Caco-2 (cell line): ENCODE data around the gene ARG2. TPM values are rescaled to one million over a fixed set of nuclear protein-coding genes. Genes with fewer than 3 reads are reported as not detected.

Experiments
- BruUV-seq: library from RNA; stranded (reverse); fragments of 400-500 nt; replicated peaks from 2 replicates; lab custom pipeline; 2021; lab: Mats Ljungman, UMichigan
- CTCF ChIA-PET: fragments of 300-600 bp; sonication (Branson Sonifier 250); formaldehyde crosslinking; loops from one replicate; lab custom pipeline; 2022; ENCODE audit warnings: antibody characterized with exemption; lab: Charles Lee
- POLR2A ChIA-PET: fragments of 300-600 bp; sonication (Branson Sonifier 250); formaldehyde crosslinking; loops from one replicate; lab custom pipeline; 2022; ENCODE audit warnings: antibody characterized with exemption; lab: Charles Lee
- DNase-seq, 2 experiments: peaks; one replicate each; pipeline versions ENCODE4 v3.0.0 to v3.0.0-alpha.2; 2020 to 2022
- H3K27me3 ChIP-seq: replicated peaks from 2 replicates; pipeline ENCODE4 v1.6.0; 2011; ENCODE audit warnings: low read length; ENCODE audit not compliant: control insufficient read depth, insufficient read depth
- H3K36me3 ChIP-seq: 2 replicates; pipeline ENCODE4 v1.5.1; 2011; ENCODE audit warnings: low read length; ENCODE audit not compliant: control insufficient read depth, insufficient read depth
- H3K4me1 ChIP-seq: fragments of 250-450 bp; sonication (Bioruptor Pico); 2 replicates; pipeline ENCODE4 v1.5.1; 2020; ENCODE audit warnings: mild to moderate bottlenecking
- H3K4me3 ChIP-seq: 2 replicates; pipeline ENCODE4 v1.5.1; 2011; ENCODE audit warnings: low read depth, mild to moderate bottlenecking, control low read depth, low read length
- H3K9me3 ChIP-seq: fragments of 250-450 bp; sonication (Bioruptor Pico); 2 replicates; pipeline ENCODE4 v1.5.1; 2020; ENCODE audit warnings: mild to moderate bottlenecking, moderate library complexity
- H3K27ac Mint-ChIP-seq: one replicate; pipeline ENCODE4 v1.8.0; 2022; ENCODE audit warnings: mixed read lengths; ENCODE audit not compliant: unreplicated experiment
- H3K27me3 Mint-ChIP-seq: one replicate; pipeline ENCODE4 v1.8.0; 2022; ENCODE audit warnings: mixed read lengths; ENCODE audit not compliant: insufficient read depth, unreplicated experiment
- H3K36me3 Mint-ChIP-seq: one replicate; pipeline ENCODE4 v1.8.0; 2022; ENCODE audit warnings: mild to moderate bottlenecking, mixed read lengths; ENCODE audit not compliant: insufficient read depth, unreplicated experiment
- H3K4me1 Mint-ChIP-seq: one replicate; pipeline ENCODE4 v1.8.0; 2022; ENCODE audit warnings: low read depth, mixed read lengths; ENCODE audit not compliant: unreplicated experiment
- H3K4me3 Mint-ChIP-seq: one replicate; pipeline ENCODE4 v1.8.0; 2022; ENCODE audit warnings: mild to moderate bottlenecking, moderate library complexity, mixed read lengths; ENCODE audit not compliant: unreplicated experiment
- H3K9me3 Mint-ChIP-seq: one replicate; pipeline ENCODE4 v1.8.0; 2022; ENCODE audit warnings: mixed read lengths; ENCODE audit not compliant: unreplicated experiment
- intact Hi-C: fragments of 100-400 bp; cut with micrococcal nuclease; formaldehyde crosslinking; loops from one replicate; pipeline ENCODE4 v1.10.0; 2022; ENCODE audit not compliant: unreplicated experiment
- total RNA-seq: library from RNA; stranded (reverse); gene quantifications from 2 replicates; pipeline ENCODE4 v1.2.3, GENCODE V29; 2022
- TF ChIP-seq, protein P1 (sequence below), 2 experiments: fragments of 200-600 bp in 1 of 2; IDR thresholded peaks; 1 replicate in 1 of 2; 2 replicates in 1 of 2; pipeline versions ENCODE4 v1.5.1 to v1.8.0; 2011 to 2022; ENCODE audit warnings: antibody characterized with exemption in 1 of 2, control low read depth in 1 of 2, inconsistent platforms in 1 of 2, low read depth in 1 of 2, low read length in 1 of 2, mild to moderate bottlenecking in 1 of 2, moderate library complexity in 1 of 2; ENCODE audit not compliant: insufficient read depth in 1 of 2, severe bottlenecking in 1 of 2, unreplicated experiment in 1 of 2

The ARG2 gene
- total RNA-seq, 1 experiment from 2014 or later: 22.6 TPM

DNA sequence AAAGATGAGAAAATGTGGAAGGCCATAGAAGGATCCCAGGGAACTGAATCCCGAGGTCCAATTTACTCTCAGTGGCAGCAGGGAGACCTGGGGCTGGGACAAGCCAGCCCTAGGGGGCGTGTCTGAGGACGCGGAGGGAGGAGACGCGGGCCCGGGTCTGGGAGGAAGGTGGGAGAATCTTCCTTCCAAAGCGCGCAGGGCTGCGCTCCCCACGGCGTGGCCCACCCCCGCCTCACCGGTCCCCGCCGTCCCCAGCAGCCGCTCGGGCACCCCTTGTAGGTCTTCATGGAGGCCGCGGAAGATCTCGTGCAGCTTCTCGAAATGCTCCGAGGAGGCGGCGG lies 54.4 kb downstream of the ARG2 start:
- ChIA-PET POLR2A (no interaction called here), CTCF (interaction anchor here (1.1 to 2.2 kb wide), 4 partner anchors 21 to 74 kb away, joined by 4 to 8 read pairs (median 6); partner anchors contain the start of genes ARG2, PIGH and RDH11)
- Mint-ChIP-seq H3K27ac (peak overlapping the region; percentile 85), H3K4me1 (peaks cover 15% of the 10 kb centered on the region), H3K27me3 (no peaks in the 10 kb centered on the region), H3K4me3 (peak overlapping the region; percentile 91), H3K9me3 (no peaks in the 10 kb centered on the region), H3K36me3 (peaks cover 33% of the 10 kb centered on the region)
- intact Hi-C loops: loop anchor here (1.0 to 2.0 kb wide), 2 partner anchors 21 to 55 kb away; partner anchors contain the start of genes ARG2 and RDH11
- Histone ChIP-seq H3K36me3 (no peaks in the 10 kb centered on the region), H3K27me3 (no peaks in the 10 kb centered on the region), H3K4me3 (peak overlapping the region; percentile 96), H3K9me3 (no peaks in the 10 kb centered on the region), H3K4me1 (no peaks in the 10 kb centered on the region; the same call in 1 of the 2 replicates)
- TF ChIP-seq, protein P1, sequence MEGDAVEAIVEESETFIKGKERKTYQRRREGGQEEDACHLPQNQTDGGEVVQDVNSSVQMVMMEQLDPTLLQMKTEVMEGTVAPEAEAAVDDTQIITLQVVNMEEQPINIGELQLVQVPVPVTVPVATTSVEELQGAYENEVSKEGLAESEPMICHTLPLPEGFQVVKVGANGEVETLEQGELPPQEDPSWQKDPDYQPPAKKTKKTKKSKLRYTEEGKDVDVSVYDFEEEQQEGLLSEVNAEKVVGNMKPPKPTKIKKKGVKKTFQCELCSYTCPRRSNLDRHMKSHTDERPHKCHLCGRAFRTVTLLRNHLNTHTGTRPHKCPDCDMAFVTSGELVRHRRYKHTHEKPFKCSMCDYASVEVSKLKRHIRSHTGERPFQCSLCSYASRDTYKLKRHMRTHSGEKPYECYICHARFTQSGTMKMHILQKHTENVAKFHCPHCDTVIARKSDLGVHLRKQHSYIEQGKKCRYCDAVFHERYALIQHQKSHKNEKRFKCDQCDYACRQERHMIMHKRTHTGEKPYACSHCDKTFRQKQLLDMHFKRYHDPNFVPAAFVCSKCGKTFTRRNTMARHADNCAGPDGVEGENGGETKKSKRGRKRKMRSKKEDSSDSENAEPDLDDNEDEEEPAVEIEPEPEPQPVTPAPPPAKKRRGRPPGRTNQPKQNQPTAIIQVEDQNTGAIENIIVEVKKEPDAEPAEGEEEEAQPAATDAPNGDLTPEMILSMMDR (IDR thresholded peaks at IDR 0.05; ENCODE audit: insufficient read depth in 1 of 2, low read depth in 1 of 2, low read length in 1 of 2, severe bottlenecking in 1 of 2, unreplicated experiment in 1 of 2): peak; percentile 10 to 41
- peak; percentile 81 to 86 for DNase-seq
- no TSS peak for BruUV-seq

DNA sequence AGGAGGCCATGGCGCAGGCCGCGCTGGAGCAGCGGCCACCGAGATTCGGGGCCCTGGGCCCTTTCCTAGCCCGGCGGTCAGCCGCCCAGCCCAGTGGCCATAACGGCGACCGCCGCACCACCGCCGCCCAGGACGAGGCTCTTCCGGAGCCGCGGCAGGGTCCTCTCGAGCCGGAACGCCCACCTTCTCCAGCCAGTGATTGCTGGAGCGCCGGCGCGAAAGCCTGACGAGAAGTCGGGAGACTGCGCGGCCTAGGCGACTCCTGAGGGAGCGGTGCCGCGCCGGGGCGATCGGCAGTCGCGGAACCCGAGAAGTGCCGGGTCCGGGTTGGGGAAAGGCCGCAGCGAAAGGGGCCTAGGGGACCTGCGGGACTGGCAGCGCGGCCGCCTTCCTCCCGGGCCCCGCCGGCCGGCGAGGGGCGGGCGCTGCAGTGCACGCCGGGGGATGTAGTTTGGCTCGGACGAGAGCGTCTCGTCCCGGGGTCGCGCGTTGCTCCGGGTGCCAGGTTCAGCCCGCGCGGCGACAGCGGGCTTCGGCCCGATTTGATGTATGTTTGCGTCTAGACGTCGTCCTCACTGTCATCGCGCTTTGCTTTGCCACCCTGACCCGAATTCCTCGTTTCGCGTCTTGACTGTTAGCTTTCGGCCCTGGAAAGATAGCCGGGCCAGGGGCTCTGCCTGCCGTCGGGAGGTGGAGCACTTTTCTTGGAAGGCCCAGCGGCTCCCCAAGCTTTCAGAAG lies 54.9 kb downstream of the ARG2 start, which contains the start of gene VTI1B:
Gene VTI1B, minus strand, starts transcription at position 153 of the 739 bp plus-strand sequence. Its CDS starts 143 bp downstream, at position 10.
- peak within 1 kb of the TSS; percentile 91 for H3K4me3 Mint-ChIP-seq
- intact Hi-C loops: loop anchor here (1.0 to 2.0 kb wide), 3 partner anchors 21 to 92 kb away; partner anchors contain the start of genes ARG2 and RDH11
- TF ChIP-seq, protein P1 (IDR thresholded peaks at IDR 0.05; ENCODE audit: insufficient read depth in 1 of 2, low read depth in 1 of 2, low read length in 1 of 2, severe bottlenecking in 1 of 2, unreplicated experiment in 1 of 2): peak in 1 of 2 experiments; percentile 40
- POLR2A ChIA-PET: interaction anchor here (1.0 to 1.5 kb wide), 2 partner anchors 21 to 92 kb away, joined by 4 read pairs; partner anchors contain the start of gene RDH11
- Histone ChIP-seq H3K27me3 (no peaks in the 10 kb centered on the region), H3K4me3 (peak within 1 kb of the TSS; percentile 96), H3K9me3 (no peaks in the 10 kb centered on the region), H3K36me3 (no peaks in the 10 kb centered on the region), H3K4me1 (no peaks in the 10 kb centered on the region; the same call in 1 of the 2 replicates)
- BruUV-seq: no TSS peak
- DNase-seq: peak; percentile 82 to 88
- peaks cover 33% of the 10 kb centered on the region for H3K36me3 Mint-ChIP-seq
- H3K9me3 Mint-ChIP-seq: no peaks in the 10 kb centered on the region
- H3K27me3 Mint-ChIP-seq: no peaks in the 10 kb centered on the region
- H3K4me1 Mint-ChIP-seq: peaks cover 15% of the 10 kb centered on the region
- peak within 1 kb of the TSS; percentile 85 for H3K27ac Mint-ChIP-seq
- CTCF ChIA-PET: interaction anchor here (0.6 to 2.2 kb wide), 7 partner anchors 21 to 94 kb away, joined by 3 to 8 read pairs (median 5); partner anchors contain the start of genes PIGH and RDH11

- TF ChIP-seq, protein P1 (IDR thresholded peaks at IDR 0.05; ENCODE audit: insufficient read depth in 1 of 2, low read depth in 1 of 2, low read length in 1 of 2, severe bottlenecking in 1 of 2, unreplicated experiment in 1 of 2): no peak
- peak overlapping the region; percentile 91 for H3K4me3 Mint-ChIP-seq
- H3K4me1 Mint-ChIP-seq: peaks cover 15% of the 10 kb centered on the region
- no peaks in the 10 kb centered on the region for H3K9me3 Mint-ChIP-seq
- Histone ChIP-seq H3K4me3 (peak overlapping the region; percentile 96), H3K4me1 (no peaks in the 10 kb centered on the region; the same call in 1 of the 2 replicates), H3K36me3 (no peaks in the 10 kb centered on the region), H3K9me3 (no peaks in the 10 kb centered on the region), H3K27me3 (no peaks in the 10 kb centered on the region)
- peaks cover 33% of the 10 kb centered on the region for H3K36me3 Mint-ChIP-seq
- ChIA-PET POLR2A (interaction anchor here (1.0 to 1.5 kb wide), 2 partner anchors 21 to 91 kb away, joined by 4 read pairs; partner anchors contain the start of gene RDH11), CTCF (interaction anchor here (0.6 to 2.2 kb wide), 6 partner anchors 20 to 94 kb away, joined by 3 to 8 read pairs (median 6); partner anchors contain the start of genes PIGH and RDH11)
- TSS peak; percentile 69 for BruUV-seq
- H3K27me3 Mint-ChIP-seq: no peaks in the 10 kb centered on the region
- intact Hi-C loops: loop anchor here (1.0 to 2.0 kb wide), 2 partner anchors 56 to 91 kb away; partner anchors contain the start of gene ARG2
- H3K27ac Mint-ChIP-seq: peak overlapping the region; percentile 85
- DNase-seq: no peak
These were observed 55.5 kb downstream of the ARG2 start for GRCh38 chr14:67675219-67675582.
